OCI-LY1 (cell line): ENCODE measurements around the gene HPSE2.

Source experiments
- H2AFZ ChIP-seq: fragments of 200-600 bp; sonication (generic), shearing (Covaris generic); 2 replicates; pipeline ENCODE4 v1.6.0; 2014; ENCODE audit warnings: antibody characterized with exemption, mild to moderate bottlenecking, low read length
- H3F3A ChIP-seq: fragments of 200-600 bp; sonication (generic), shearing (Covaris generic); 2 replicates; pipeline ENCODE4 v1.6.0; 2014; ENCODE audit warnings: mild to moderate bottlenecking, antibody characterized with exemption, low read length, moderate library complexity; ENCODE audit not compliant: insufficient read depth
- H3K27ac ChIP-seq: fragments of 200-600 bp; sonication (generic); 2 replicates; pipeline ENCODE4 v1.5.1; 2014; ENCODE audit warnings: low read length, mixed run types, mild to moderate bottlenecking, low read depth; ENCODE audit not compliant: poor library complexity, severe bottlenecking
- H3K27me3 ChIP-seq: fragments of 200-600 bp; sonication (generic); 2 replicates; pipeline ENCODE4 v1.6.0; 2014; ENCODE audit warnings: antibody characterized with exemption, mild to moderate bottlenecking, low read length, moderate library complexity; ENCODE audit not compliant: insufficient read depth
- H3K36me3 ChIP-seq: fragments of 200-600 bp; sonication (generic); 2 replicates; pipeline ENCODE4 v1.6.1; 2014; ENCODE audit warnings: mild to moderate bottlenecking, antibody characterized with exemption, low read length, moderate library complexity, mixed read lengths; ENCODE audit not compliant: insufficient read depth
- H3K4me1 ChIP-seq: fragments of 200-600 bp; sonication (generic); 2 replicates; pipeline ENCODE4 v1.5.1; 2014; ENCODE audit warnings: mild to moderate bottlenecking, low read length, moderate library complexity; ENCODE audit not compliant: insufficient read depth, severe bottlenecking
- H3K4me2 ChIP-seq: fragments of 200-600 bp; sonication (generic), shearing (Covaris generic); 2 replicates; pipeline ENCODE4 v1.6.1; 2014; ENCODE audit warnings: low read length
- H3K4me3 ChIP-seq: fragments of 200-600 bp; sonication (generic); 2 replicates; pipeline ENCODE4 v1.5.1; 2014; ENCODE audit warnings: low read length, low read depth, mild to moderate bottlenecking, mixed read lengths; ENCODE audit not compliant: poor library complexity, severe bottlenecking
- H3K79me2 ChIP-seq: fragments of 200-600 bp; shearing (Covaris generic); 2 replicates; pipeline ENCODE4 v1.6.1; 2016; ENCODE audit warnings: mixed run types, low read length, mixed read lengths; ENCODE audit not compliant: insufficient read depth
- H3K9ac ChIP-seq: fragments of 200-600 bp; sonication (generic), shearing (Covaris generic); 2 replicates; pipeline ENCODE4 v1.6.1; 2014; ENCODE audit warnings: mild to moderate bottlenecking, low read length, mixed read lengths
- H3K9me2 ChIP-seq: fragments of 200-600 bp; sonication (generic), shearing (Covaris generic); 2 replicates; pipeline ENCODE4 v1.6.1; 2014; ENCODE audit warnings: low read depth, mild to moderate bottlenecking, low read length, mixed read lengths
- H3K9me3 ChIP-seq: fragments of 200-600 bp; shearing (Covaris generic); 2 replicates; pipeline ENCODE4 v1.6.1; 2014; ENCODE audit warnings: low read length, mixed read lengths
- H4K20me1 ChIP-seq: fragments of 200-600 bp; sonication (generic), shearing (Covaris generic); 2 replicates; pipeline ENCODE4 v1.6.0; 2016; ENCODE audit warnings: mild to moderate bottlenecking, low read length; ENCODE audit not compliant: insufficient read depth
- CTCF ChIP-seq: fragments of 200-600 bp; sonication (generic), shearing (Covaris generic); IDR thresholded peaks from 2 replicates; pipeline ENCODE4 v1.5.1; 2017; ENCODE audit warnings: mild to moderate bottlenecking, antibody characterized with exemption, low read length, moderate library complexity, mixed read lengths
- EZH2 ChIP-seq: fragments of 200-600 bp; sonication (generic), shearing (Covaris generic); IDR thresholded peaks from 2 replicates; pipeline ENCODE4 v1.8.0; 2017; ENCODE audit warnings: borderline replicate concordance, mixed run types, mild to moderate bottlenecking, antibody characterized with exemption, low read length, moderate library complexity, mixed read lengths

The HPSE2 gene

GRCh38 chr10:98411166-98411565, 824.5 kb downstream of the HPSE2 start:
- H3K79me2 ChIP-seq: no peaks in the 10 kb centered on the region
- H3K4me1 ChIP-seq: peaks cover 12% of the 10 kb centered on the region
- no peak overlapping the region for H3K9ac ChIP-seq
- no peak overlapping the region for H3K4me2 ChIP-seq
- no peaks in the 10 kb centered on the region for H3K9me3 ChIP-seq
- no peak overlapping the region for H2AFZ ChIP-seq
- no peaks in the 10 kb centered on the region for H4K20me1 ChIP-seq
- H3K27ac ChIP-seq: no peak overlapping the region
- no peaks in the 10 kb centered on the region for H3K27me3 ChIP-seq
- no peaks in the 10 kb centered on the region for H3K36me3 ChIP-seq
- TF ChIP-seq EZH2 (no peak), CTCF (no peak)
- H3K9me2 ChIP-seq: no peaks in the 10 kb centered on the region
- no peaks in the 10 kb centered on the region for H3F3A ChIP-seq
- no peak overlapping the region for H3K4me3 ChIP-seq

- Histone ChIP-seq H3K36me3 (no peaks in the 10 kb centered on the region), H3K4me2 (no peak overlapping the region), H3K9ac (no peak overlapping the region), H3K9me2 (no peaks in the 10 kb centered on the region), H3K79me2 (no peaks in the 10 kb centered on the region), H3K9me3 (no peaks in the 10 kb centered on the region), H3K27me3 (no peaks in the 10 kb centered on the region), H3K27ac (no peak overlapping the region), H4K20me1 (no peaks in the 10 kb centered on the region), H2AFZ (no peak overlapping the region), H3K4me1 (peaks cover 12% of the 10 kb centered on the region), H3K4me3 (no peak overlapping the region), H3F3A (no peaks in the 10 kb centered on the region)
- TF ChIP-seq EZH2: no peak
- no peak for TF ChIP-seq CTCF
These were observed 824.9 kb downstream of the HPSE2 start for GRCh38 chr10:98410759-98411158.

- Histone ChIP-seq H3K4me3 (no peak overlapping the region), H3K9ac (no peak overlapping the region), H3F3A (no peaks in the 10 kb centered on the region), H3K79me2 (no peaks in the 10 kb centered on the region), H4K20me1 (no peaks in the 10 kb centered on the region), H2AFZ (no peak overlapping the region), H3K9me3 (no peaks in the 10 kb centered on the region), H3K4me2 (no peak overlapping the region), H3K36me3 (no peaks in the 10 kb centered on the region), H3K27ac (no peak overlapping the region), H3K27me3 (no peaks in the 10 kb centered on the region), H3K9me2 (no peaks in the 10 kb centered on the region), H3K4me1 (peaks cover 10% of the 10 kb centered on the region)
- no peak for TF ChIP-seq CTCF
- no peak for TF ChIP-seq EZH2
These were observed 825.4 kb downstream of the HPSE2 start for GRCh38 chr10:98410135-98410743.
